HTERT RPE-1 (cell line): ENCODE results near the gene DHRS4L2.

Experiments used
- in situ Hi-C: fragments of 300-500 bp; cut with MboI; formaldehyde crosslinking; loops from 4 replicates; pipeline ENCODE4 v1.14.3; 2020; ENCODE audit warnings: low sequenced_read_pairs

The DHRS4L2 gene

DNA sequence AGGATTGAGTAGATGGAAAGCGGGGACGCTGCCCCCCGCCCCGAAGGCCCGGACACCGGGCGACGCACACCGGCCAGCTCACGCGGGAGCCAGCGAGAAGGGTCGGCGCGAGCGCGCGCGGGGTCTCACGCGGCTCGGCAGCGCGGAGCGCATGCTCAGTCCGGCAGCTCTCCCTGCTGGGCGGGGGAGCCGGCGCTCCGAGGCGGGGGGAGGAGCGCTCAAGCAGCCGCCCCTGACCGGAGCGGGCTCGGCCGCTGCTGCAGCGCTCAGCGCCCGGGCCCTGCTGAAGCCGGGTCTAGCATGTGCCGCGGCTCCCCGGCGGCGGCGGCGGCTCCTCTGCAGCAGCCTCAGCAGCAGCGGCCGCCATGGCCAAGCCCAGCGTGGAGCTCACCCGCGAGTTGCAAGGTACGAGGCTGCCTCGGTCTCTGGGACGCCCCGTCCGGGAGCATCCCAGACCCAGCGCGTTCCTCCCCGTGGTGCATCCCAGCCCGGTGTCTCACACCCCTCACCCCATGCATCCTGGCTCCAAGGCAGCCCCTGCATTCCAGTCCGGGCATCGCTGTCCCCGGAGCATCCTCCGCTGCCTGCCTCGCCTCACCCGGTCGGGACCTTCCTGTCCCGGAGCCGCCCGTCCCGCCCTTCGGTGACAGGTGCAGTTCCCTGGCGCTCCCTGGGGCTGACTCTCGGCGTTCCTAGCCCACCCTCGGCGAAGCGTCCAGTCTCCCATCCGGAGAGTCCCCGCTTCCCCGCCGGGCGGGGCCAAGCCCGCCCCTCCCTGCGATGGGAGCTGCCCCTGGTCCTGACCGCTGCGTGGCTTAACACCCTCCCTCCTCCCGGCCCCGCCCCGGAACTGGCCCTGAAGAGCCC, 63.3 kb downstream of the DHRS4L2 start, which contains the start of gene CARMIL3:
TSS of gene CARMIL3 (plus strand) at position 221 of the 867 bp plus-strand sequence. CDS start at position 366, 145 bp downstream.
- in situ Hi-C loops, result no loop called here

- in situ Hi-C loops, result no loop called here
These were observed 64.2 kb downstream of the DHRS4L2 start for GRCh38 chr14:24052656-24053547.

DNA sequence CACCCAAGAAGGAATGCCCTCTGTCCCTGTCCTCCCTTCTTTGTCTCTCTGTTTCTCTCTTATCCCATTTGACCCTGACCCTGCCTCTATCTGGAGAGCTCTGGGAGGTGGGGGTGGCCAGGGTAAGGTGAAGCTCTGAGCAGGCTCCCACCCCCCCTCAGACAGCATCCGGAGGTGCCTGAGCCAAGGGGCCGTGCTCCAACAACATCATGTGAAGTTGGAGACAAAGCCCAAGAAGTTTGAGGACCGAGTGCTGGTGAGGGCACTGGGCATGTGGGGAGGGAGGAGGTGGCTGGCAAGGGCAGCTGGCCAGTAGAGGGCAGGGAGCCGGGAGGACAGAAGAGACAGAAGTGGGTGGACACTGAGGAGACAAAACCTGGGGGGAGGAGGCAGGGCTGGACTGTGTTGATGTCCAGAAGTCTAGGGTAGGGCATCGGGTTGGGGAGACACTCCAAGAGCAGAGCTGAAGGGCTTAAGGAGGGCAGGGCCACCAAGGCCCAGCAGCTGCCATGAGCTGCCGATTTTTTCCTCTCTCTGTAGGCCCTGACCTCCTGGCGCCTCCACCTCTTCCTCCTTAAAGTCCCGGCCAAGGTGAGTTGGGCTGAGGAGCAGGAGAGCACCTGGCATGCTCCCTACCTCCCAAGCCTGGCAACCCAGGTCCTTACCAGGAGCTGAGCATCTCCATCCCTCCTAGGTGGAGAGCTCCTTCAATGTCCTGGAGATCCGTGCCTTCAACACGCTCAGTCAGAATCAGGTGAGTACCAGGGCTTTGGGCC, 65.0 kb downstream of the DHRS4L2 start:
- in situ Hi-C loops, result no loop called here

- in situ Hi-C loops, result no loop called here
These were observed 65.6 kb downstream of the DHRS4L2 start for GRCh38 chr14:24054324-24054641.

DNA sequence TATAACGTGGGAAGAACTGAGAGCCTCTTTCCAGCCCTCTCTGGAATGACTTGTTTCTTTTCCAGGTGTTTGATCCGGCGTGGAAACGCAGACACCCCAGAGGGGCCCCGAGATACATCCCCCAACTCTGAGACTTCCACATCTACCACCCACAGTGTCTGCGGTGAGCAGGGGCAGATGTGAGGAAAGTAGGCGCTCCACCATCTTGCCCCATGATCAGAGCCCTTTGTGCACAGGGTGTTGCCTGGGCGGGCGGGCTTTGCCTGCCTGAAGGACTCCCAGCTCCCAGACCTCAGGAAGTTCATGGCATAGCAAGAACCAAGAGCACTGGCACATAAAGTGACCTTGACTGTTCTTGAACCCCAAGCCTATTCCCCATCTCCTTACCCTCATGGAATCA, 65.9 kb downstream of the DHRS4L2 start:
- in situ Hi-C loops, result no loop called here
